Thyroid gland (tissue), 4 donors: ENCODE data around the gene PLXNC1.

Source experiments
- POLR2A ChIP-seq, 2 donors: fragments of 450-650 bp; IDR thresholded peaks; one replicate each; pipeline ENCODE4 v1.6.1; 2017; ENCODE audit warnings: antibody characterized with exemption in 2 of 2, mild to moderate bottlenecking in 2 of 2, moderate library complexity in 1 of 2
- TF ChIP-seq, protein P1 (sequence below), 6 experiments: fragments of 200-600 bp in 3 of 6; fragments of 450-650 bp in 3 of 6; sonication (generic) in 3 of 6; IDR thresholded peaks; one replicate each; pipeline ENCODE4 v1.5.1; 2016 to 2019; ENCODE audit warnings: antibody characterized with exemption in 6 of 6, mild to moderate bottlenecking in 2 of 6, inconsistent platforms in 1 of 6, moderate library complexity in 1 of 6

DNA sequence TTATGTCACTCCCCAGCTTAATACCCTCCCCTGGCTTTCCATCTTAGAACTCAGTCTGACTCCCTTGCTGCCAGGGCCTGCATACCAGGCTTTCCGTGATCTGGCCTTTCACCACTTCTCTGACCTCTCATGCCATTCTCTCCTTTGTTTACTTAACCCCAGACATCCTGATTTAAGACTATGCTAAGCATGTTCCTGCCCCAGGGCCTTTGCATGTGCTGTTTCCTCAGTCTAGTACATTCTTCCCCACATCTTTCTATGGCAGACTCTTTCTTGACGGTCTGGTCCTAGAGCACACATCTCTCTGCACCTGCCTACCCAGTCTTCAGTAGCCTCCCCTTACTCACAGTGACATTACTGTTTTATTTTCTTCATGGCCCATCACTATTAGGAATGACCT lies 42.2 kb downstream of the PLXNC1 start:
- TF ChIP-seq, protein P1, sequence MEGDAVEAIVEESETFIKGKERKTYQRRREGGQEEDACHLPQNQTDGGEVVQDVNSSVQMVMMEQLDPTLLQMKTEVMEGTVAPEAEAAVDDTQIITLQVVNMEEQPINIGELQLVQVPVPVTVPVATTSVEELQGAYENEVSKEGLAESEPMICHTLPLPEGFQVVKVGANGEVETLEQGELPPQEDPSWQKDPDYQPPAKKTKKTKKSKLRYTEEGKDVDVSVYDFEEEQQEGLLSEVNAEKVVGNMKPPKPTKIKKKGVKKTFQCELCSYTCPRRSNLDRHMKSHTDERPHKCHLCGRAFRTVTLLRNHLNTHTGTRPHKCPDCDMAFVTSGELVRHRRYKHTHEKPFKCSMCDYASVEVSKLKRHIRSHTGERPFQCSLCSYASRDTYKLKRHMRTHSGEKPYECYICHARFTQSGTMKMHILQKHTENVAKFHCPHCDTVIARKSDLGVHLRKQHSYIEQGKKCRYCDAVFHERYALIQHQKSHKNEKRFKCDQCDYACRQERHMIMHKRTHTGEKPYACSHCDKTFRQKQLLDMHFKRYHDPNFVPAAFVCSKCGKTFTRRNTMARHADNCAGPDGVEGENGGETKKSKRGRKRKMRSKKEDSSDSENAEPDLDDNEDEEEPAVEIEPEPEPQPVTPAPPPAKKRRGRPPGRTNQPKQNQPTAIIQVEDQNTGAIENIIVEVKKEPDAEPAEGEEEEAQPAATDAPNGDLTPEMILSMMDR (IDR thresholded peaks at IDR 0.05) = no peak
- TF ChIP-seq POLR2A (IDR thresholded peaks at IDR 0.05) = no peak
